Activated naive CD8-positive, alpha-beta T cell treated with anti-CD3 and anti-CD28 coated beads, Interleukin-2, amount 50 U/mL, for 16 hours (primary cell): ENCODE measurements around the gene PAK6.
A peak's percentile ranks its signal among the peaks of the same experiment; 100 is the strongest.

Experiments used
- DNase-seq: peaks from one replicate; pipeline ENCODE4 v3.0.0-alpha.2; 2020; ENCODE audit warnings: low read depth, low spot score

PAK6 gene

GRCh38 chr15:40255033-40255432 lies 16.2 kb downstream of the PAK6 start:
- no peak for DNase-seq

DNA sequence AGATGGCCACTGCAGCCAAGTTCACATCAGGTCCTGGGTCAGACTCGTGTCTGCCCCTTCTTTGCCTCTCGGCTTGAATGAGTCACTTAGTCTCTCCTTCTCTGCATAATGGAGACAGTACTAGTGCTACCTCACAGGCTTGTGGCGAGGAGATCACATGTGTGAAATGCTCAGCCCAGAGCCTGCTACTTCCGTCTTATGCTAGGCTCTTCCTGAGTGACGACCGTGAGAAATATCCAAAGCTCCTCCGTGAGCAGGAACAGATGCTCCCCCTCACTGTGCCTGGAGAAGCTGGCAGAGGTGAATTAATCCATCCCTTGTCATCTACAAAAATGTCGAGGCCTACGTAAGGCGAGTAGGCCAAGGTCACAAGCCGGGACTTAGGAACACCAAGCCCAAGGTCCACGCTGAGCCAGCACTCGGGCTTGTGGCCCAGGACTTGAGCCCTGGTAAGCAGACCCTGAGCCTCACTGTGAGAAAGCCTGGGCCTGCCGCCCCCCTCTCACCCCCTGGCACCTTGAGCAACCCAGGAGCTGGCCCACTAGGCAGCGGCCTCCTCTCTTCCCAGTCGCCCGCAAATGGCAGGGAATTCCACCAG lies 17.9 kb downstream of the PAK6 start:
- DNase-seq, result no peak

- no peak for DNase-seq
These were observed 19.0 kb downstream of the PAK6 start for GRCh38 chr15:40257656-40258450.

- no peak for DNase-seq
These were observed 19.7 kb downstream of the PAK6 start for GRCh38 chr15:40258544-40258943.

- DNase-seq, result no peak
These were observed 20.2 kb downstream of the PAK6 start for GRCh38 chr15:40259021-40259420.

DNA sequence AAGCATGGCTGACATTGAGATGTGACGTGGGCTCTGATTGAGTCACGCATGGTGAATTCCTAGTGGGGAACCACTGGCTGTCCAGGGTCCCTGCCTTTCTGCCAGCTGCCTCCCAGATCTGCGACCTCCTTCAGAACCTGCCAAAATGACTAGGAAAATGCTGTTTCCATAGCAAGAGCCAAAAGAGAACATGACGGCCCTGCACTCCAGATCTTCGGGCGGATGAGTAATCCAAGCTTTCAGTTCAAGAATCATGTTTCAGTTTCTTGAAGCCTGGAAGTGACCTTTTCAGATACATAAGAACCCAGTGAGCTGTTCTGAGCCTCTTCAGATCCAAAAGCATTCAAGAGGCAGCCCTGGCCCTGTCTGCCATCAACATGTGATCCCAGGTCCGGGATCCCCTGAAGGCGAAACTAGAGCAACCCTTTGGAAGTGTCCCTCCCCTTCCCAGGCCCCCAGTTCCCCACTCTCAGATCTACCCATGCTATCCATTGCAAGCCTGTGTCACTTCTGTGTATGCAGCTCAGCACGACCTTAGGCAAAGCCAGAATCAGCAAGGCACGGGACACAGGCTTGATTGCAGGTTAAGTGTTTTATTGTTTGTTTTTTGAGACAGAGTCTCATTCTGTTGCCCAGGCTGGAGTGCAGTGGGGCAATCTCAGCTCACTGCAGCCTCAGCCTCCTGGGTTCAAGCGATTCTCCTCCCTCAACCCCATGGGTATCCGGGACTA lies 24.3 kb downstream of the PAK6 start:
- no peak for DNase-seq

- no peak for DNase-seq
These were observed 25.7 kb downstream of the PAK6 start for GRCh38 chr15:40264321-40265153.

- DNase-seq, result no peak
These were observed 26.5 kb downstream of the PAK6 start for GRCh38 chr15:40265355-40265754.

GRCh38 chr15:40265875-40266274 lies 27.0 kb downstream of the PAK6 start:
- DNase-seq, result no peak

DNA sequence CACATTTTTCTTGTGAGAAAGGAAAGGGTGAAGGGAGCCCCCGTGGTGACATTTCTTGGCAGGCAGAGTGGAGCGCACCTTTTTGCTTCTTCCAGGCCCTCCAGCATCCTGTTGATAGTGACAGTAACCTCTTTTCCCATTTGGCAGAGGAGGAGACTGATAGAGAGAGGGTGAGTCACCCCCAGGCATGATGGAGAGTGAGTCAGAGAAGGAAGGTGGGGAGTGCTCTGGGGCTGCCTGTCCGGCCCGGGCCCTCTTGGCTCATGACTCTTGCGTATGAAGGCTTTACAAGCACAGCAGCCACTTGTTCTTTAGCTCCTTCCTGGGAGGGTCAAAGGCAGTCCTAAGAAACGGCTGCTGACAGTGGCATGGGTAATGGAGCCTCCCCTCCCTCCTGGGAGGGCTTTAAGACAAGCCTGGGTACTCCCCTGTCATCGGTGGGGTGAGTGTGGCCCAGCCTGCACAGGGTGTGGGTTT lies 28.0 kb downstream of the PAK6 start:
- no peak for DNase-seq

- no peak for DNase-seq
These were observed 28.8 kb downstream of the PAK6 start for GRCh38 chr15:40267670-40268069.

GRCh38 chr15:40269604-40270003 lies 30.7 kb downstream of the PAK6 start:
- DNase-seq, result no peak

GRCh38 chr15:40270246-40270995 lies 31.6 kb downstream of the PAK6 start:
- DNase-seq, result no peak

- no peak for DNase-seq
These were observed 33.0 kb downstream of the PAK6 start for GRCh38 chr15:40271685-40272484.

DNA sequence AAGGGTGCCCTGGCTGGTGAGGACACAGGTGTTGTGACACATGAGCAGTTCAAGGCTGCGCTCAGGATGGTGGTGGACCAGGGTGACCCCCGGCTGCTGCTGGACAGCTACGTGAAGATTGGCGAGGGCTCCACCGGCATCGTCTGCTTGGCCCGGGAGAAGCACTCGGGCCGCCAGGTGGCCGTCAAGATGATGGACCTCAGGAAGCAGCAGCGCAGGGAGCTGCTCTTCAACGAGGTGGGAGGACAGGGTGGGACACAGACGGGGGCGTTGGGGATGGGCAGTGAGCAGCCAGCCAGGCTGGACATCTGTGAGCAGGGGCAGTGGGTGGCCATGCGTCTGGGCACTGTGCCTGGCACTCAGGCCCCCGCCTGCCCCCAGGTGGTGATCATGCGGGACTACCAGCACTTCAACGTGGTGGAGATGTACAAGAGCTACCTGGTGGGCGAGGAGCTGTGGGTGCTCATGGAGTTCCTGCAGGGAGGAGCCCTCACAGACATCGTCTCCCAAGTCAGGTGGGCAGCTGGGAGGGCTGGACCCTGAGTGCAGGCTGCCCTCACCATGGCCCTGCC lies 33.7 kb downstream of the PAK6 start:
- no peak for DNase-seq

DNA sequence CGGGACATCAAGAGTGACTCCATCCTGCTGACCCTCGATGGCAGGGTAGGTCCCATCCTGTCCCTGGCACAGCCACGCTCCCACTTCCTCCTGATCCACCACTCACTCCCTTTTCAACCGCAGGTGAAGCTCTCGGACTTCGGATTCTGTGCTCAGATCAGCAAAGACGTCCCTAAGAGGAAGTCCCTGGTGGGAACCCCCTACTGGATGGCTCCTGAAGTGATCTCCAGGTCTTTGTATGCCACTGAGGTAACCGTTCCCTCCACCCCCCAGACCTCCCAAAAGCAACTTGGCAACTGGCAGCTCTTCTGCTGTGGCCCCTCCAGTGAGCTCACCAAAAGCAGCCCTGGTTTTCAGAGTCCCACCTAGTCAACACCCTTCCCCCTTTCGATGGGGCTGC lies 34.6 kb downstream of the PAK6 start:
- no peak for DNase-seq

DNA sequence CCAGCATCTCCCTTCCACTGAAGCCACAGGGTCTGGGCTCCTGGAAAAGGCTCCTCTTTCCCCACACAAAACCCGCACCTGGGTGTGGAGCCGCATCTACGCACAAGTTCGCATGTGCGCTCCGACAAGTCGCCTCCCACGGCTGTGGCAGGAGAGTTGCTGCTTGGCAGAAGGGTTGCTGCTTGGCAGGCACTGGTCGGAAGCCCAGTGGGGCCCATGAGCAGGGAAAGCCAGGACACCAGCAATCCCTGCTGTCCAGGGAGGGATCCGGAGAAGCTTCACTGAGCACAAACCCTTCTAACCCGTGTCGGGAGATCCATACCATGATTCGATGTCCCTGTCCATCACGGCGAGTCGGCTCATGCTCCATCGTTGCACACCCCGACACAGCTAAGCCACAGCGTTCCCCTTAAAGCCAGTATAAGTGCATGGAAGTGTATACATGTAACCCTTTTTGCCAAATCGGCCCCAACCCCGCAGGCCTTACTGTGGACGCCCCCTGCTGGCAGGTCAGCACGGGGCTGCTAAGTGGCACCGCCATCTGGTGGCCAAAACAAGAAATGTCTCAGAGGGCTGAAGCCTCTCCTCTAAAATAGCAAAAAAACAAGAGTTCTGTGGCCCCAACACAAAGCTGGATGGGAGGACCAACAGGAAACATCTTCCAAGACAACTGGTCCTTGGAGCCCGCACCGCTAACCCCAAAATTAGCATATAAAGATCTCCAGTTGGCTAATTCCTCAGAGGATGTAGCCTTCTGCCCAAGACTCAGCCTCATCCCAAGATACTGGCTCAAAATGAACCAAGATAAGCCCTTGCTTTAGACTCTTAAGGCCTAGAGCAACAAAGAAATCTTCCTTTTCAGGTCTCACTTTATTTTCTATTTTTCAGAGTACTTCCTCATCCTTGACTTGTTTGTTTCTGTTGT lies 35.7 kb downstream of the PAK6 start:
- DNase-seq, result peak; percentile 74

DNA sequence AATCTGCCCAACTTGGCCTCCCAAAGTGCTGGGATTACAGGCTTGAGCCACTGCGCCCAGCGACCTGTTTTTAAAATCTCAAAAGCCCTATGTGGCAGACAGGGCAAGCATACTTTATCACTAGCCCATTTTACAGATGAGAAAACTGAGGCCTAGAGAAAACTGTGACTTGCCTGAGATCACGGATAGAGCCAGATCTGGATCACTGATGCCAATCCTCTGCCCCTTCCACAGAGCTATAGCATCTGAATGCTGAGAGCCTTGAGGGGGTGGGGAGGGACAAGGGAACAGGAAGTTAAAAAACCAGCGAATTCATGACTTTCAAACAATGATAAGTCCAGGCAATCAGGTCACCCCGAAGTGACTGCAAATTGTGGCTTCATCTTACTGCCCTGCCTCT lies 36.7 kb downstream of the PAK6 start:
- no peak for DNase-seq

DNA sequence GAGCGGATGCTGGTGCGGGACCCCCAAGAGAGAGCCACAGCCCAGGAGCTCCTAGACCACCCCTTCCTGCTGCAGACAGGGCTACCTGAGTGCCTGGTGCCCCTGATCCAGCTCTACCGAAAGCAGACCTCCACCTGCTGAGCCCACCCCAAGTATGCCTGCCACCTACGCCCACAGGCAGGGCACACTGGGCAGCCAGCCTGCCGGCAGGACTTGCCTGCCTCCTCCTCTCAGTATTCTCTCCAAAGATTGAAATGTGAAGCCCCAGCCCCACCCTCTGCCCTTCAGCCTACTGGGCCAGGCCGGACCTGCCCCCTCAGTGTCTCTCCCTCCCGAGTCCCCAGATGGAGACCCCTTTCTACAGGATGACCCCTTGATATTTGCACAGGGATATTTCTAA lies 37.1 kb downstream of the PAK6 start:
- no peak for DNase-seq
